DLD1 (cell line): ENCODE measurements around the gene LRP1B.

ENCODE experiments used
- in situ Hi-C: cut with HindIII; loops from 2 replicates; pipeline ENCODE4 v1.10.0; 2017; ENCODE audit warnings: low sequenced_read_pairs

The LRP1B gene

GRCh38 chr2:141959941-141960340, 170.9 kb downstream of the LRP1B start:
- in situ Hi-C loops: no loop called here

- in situ Hi-C loops: no loop called here
These were observed 171.8 kb downstream of the LRP1B start for GRCh38 chr2:141959016-141959415.

GRCh38 chr2:141957827-141958450, 172.9 kb downstream of the LRP1B start:
- in situ Hi-C loops: no loop called here

- in situ Hi-C loops: no loop called here
These were observed 173.5 kb downstream of the LRP1B start for GRCh38 chr2:141957321-141957720.

- in situ Hi-C loops: no loop called here
These were observed 183.3 kb downstream of the LRP1B start for GRCh38 chr2:141947396-141948114.

GRCh38 chr2:141946016-141946415, 184.8 kb downstream of the LRP1B start:
- in situ Hi-C loops: no loop called here

- in situ Hi-C loops: no loop called here
These were observed 186.9 kb downstream of the LRP1B start for GRCh38 chr2:141943918-141944317.

GRCh38 chr2:141942006-141942789, 188.6 kb downstream of the LRP1B start:
- in situ Hi-C loops: no loop called here

- in situ Hi-C loops: no loop called here
These were observed 189.6 kb downstream of the LRP1B start for GRCh38 chr2:141941210-141941714.

GRCh38 chr2:141940709-141941108, 190.1 kb downstream of the LRP1B start:
- in situ Hi-C loops: no loop called here

- in situ Hi-C loops: no loop called here
These were observed 197.6 kb downstream of the LRP1B start for GRCh38 chr2:141933226-141933625.

- in situ Hi-C loops: no loop called here
These were observed 198.6 kb downstream of the LRP1B start for GRCh38 chr2:141932261-141932660.

GRCh38 chr2:141931797-141932196, 199.0 kb downstream of the LRP1B start:
- in situ Hi-C loops: no loop called here

GRCh38 chr2:141930803-141931202, 200.0 kb downstream of the LRP1B start:
- in situ Hi-C loops: no loop called here

GRCh38 chr2:141929331-141930252, 201.2 kb downstream of the LRP1B start:
- in situ Hi-C loops: no loop called here

- in situ Hi-C loops: no loop called here
These were observed 202.3 kb downstream of the LRP1B start for GRCh38 chr2:141928476-141928875.

GRCh38 chr2:141927536-141927935, 203.3 kb downstream of the LRP1B start:
- in situ Hi-C loops: no loop called here

GRCh38 chr2:141925511-141925910, 205.3 kb downstream of the LRP1B start:
- in situ Hi-C loops: no loop called here

GRCh38 chr2:141923657-141924056, 207.2 kb downstream of the LRP1B start:
- in situ Hi-C loops: no loop called here

GRCh38 chr2:141911485-141912066, 219.2 kb downstream of the LRP1B start:
- in situ Hi-C loops: no loop called here
